ENCODE measurements around the gene EXOSC7.

Gene EXOSC7

DNA sequence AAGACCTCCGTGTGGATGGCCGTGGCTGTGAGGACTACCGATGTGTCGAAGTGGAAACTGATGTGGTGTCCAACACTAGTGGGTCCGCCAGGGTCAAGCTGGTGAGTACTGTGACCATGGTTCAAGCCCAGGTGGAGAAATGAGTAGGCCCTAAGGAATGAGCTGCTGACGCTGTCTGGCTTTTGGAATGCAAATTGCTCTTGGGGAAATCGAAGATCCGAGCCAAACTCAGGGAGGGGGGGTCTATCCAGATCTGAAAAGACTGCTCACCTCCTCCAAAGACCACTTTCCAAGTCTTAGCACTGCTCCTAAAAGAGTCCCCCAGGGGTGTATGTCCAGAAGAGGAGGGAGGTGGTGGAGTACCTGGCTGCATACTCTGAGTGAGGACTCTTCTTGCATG lies 13.1 kb downstream of the EXOSC7 start:
- peaks cover 4% of the 10 kb centered on the region for H3K36me3 ChIP-seq (ENCODE audit: control insufficient read depth, insufficient read depth, low read length)
- no peak overlapping the region for H2BK120ac ChIP-seq (ENCODE audit: low read depth, low read length)
- H3K9ac ChIP-seq (ENCODE audit: low read length) = no peak overlapping the region
- H3K4me2 ChIP-seq (ENCODE audit: low read length) = no peak overlapping the region
- H3K79me2 ChIP-seq (ENCODE audit: control insufficient read depth, insufficient read depth, low read length) = peaks cover 24% of the 10 kb centered on the region
- no peak overlapping the region for H2AK5ac ChIP-seq (ENCODE audit: low read length)
- H4K5ac ChIP-seq (ENCODE audit: low read length) = no peak overlapping the region
- H2BK15ac ChIP-seq (replicated peaks; ENCODE audit: low read depth) = no peak overlapping the region
- peaks cover 10% of the 10 kb centered on the region for H3K4me1 ChIP-seq (ENCODE audit: control insufficient read depth, low read depth, low read length)
- no peak overlapping the region for H2BK5ac ChIP-seq (ENCODE audit: low read length)
- peaks cover 20% of the 10 kb centered on the region for H3K79me1 ChIP-seq (ENCODE audit: low read length)
- H4K8ac ChIP-seq (ENCODE audit: low read depth, low read length) = no peak overlapping the region
- no peak overlapping the region for H3K23ac ChIP-seq (ENCODE audit: low read length)
- WGBS (ENCODE audit: extremely low coverage, insufficient coverage, low lambda C conversion rate) = no CpG with 5 or more reads among the region's 8 CpGs
- H3K27ac ChIP-seq (ENCODE audit: low read depth, low read length) = no peak overlapping the region
- H3K4me3 ChIP-seq (ENCODE audit: low read length) = no peak overlapping the region
- no peak overlapping the region for H3K56ac ChIP-seq (ENCODE audit: low read length)
- no peaks in the 10 kb centered on the region for H3K27me3 ChIP-seq (ENCODE audit: insufficient read depth, low read length, poor library complexity)
- H3K18ac ChIP-seq (ENCODE audit: low read length) = no peak overlapping the region
- no peak overlapping the region for H3K4ac ChIP-seq (ENCODE audit: low read depth, low read length)
- no peak for DNase-seq

DNA sequence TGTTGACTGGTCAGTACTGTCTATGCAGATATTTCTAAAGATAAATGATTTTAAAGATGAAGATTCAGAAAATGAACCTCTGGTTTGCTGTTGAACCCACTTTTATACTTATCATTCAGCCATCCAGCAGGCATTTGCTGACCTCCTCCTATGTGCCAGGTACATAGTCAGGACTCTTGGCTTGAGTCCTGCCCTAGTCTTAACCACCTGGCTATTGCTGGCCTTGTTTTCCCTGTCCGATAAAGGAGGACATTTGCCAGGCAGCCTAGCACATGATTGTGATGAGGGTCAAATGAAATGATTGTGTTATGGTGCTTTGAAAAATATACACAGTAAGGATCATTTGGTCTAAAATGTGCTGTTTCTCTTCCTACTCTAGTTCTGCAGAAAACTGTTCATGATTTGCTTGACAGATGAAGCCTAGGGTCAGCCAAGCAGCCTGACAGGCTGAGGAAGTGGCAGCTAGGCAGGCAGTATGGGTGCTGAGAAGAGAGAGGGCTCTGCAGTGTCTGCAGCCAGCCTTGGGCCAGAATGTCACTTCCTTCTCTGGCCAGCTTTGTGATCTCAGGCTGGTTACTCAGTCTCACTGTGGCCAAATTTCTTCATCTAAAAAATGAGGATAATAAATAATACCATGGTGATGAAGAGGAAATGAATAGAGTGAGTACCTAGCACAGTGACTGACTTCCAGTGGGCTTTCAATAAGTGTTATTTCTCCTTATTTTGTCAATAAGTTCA lies 13.8 kb downstream of the EXOSC7 start:
- Histone ChIP-seq H2BK120ac (ENCODE audit: low read depth, low read length) (no peak overlapping the region), H4K5ac (ENCODE audit: low read length) (no peak overlapping the region), H3K56ac (ENCODE audit: low read length) (no peak overlapping the region), H3K27ac (ENCODE audit: low read depth, low read length) (no peak overlapping the region), H3K4me1 (ENCODE audit: control insufficient read depth, low read depth, low read length) (peaks cover 10% of the 10 kb centered on the region), H4K8ac (ENCODE audit: low read depth, low read length) (no peak overlapping the region), H3K4me3 (ENCODE audit: low read length) (no peak overlapping the region), H3K79me2 (ENCODE audit: control insufficient read depth, insufficient read depth, low read length) (peaks cover 19% of the 10 kb centered on the region), H3K36me3 (ENCODE audit: control insufficient read depth, insufficient read depth, low read length) (peaks cover 4% of the 10 kb centered on the region), H3K27me3 (ENCODE audit: insufficient read depth, low read length, poor library complexity) (no peaks in the 10 kb centered on the region), H2BK5ac (ENCODE audit: low read length) (no peak overlapping the region), H3K4ac (ENCODE audit: low read depth, low read length) (no peak overlapping the region), H2BK15ac (replicated peaks; ENCODE audit: low read depth) (no peak overlapping the region), H3K23ac (ENCODE audit: low read length) (no peak overlapping the region), H3K18ac (ENCODE audit: low read length) (no peak overlapping the region), H3K4me2 (ENCODE audit: low read length) (no peak overlapping the region), H3K9ac (ENCODE audit: low read length) (no peak overlapping the region), H2AK5ac (ENCODE audit: low read length) (no peak overlapping the region), H3K79me1 (ENCODE audit: low read length) (peaks cover 22% of the 10 kb centered on the region)
- no peak for DNase-seq
- WGBS (ENCODE audit: extremely low coverage, insufficient coverage, low lambda C conversion rate) = no CpG with 5 or more reads among the region's 1 CpG

GRCh38 chr3:44991326-44991725 lies 15.3 kb downstream of the EXOSC7 start:
- Histone ChIP-seq H3K4me1 (ENCODE audit: control insufficient read depth, low read depth, low read length) (peaks cover 10% of the 10 kb centered on the region), H2BK5ac (ENCODE audit: low read length) (no peak overlapping the region), H2BK120ac (ENCODE audit: low read depth, low read length) (no peak overlapping the region), H2AK5ac (ENCODE audit: low read length) (no peak overlapping the region), H3K79me2 (ENCODE audit: control insufficient read depth, insufficient read depth, low read length) (peaks cover 17% of the 10 kb centered on the region), H3K4ac (ENCODE audit: low read depth, low read length) (no peak overlapping the region), H3K4me3 (ENCODE audit: low read length) (no peak overlapping the region), H2BK15ac (replicated peaks; ENCODE audit: low read depth) (no peak overlapping the region), H3K79me1 (ENCODE audit: low read length) (peaks cover 25% of the 10 kb centered on the region), H3K27ac (ENCODE audit: low read depth, low read length) (no peak overlapping the region), H4K8ac (ENCODE audit: low read depth, low read length) (no peak overlapping the region), H3K23ac (ENCODE audit: low read length) (no peak overlapping the region), H3K27me3 (ENCODE audit: insufficient read depth, low read length, poor library complexity) (no peaks in the 10 kb centered on the region), H4K5ac (ENCODE audit: low read length) (no peak overlapping the region), H3K4me2 (ENCODE audit: low read length) (no peak overlapping the region), H3K56ac (ENCODE audit: low read length) (no peak overlapping the region), H3K9ac (ENCODE audit: low read length) (no peak overlapping the region), H3K18ac (ENCODE audit: low read length) (no peak overlapping the region), H3K36me3 (ENCODE audit: control insufficient read depth, insufficient read depth, low read length) (peaks cover 6% of the 10 kb centered on the region)
- WGBS (ENCODE audit: extremely low coverage, insufficient coverage, low lambda C conversion rate) = no CpG with 5 or more reads among the region's 1 CpG
- no peak for DNase-seq

- no peaks in the 10 kb centered on the region for H3K27me3 ChIP-seq (ENCODE audit: insufficient read depth, low read length, poor library complexity)
These were observed 16.8 kb downstream of the EXOSC7 start for GRCh38 chr3:44992555-44993470.

GRCh38 chr3:44993471-44994205 lies 17.6 kb downstream of the EXOSC7 start:
- Histone ChIP-seq H3K4ac (ENCODE audit: low read depth, low read length) (no peak overlapping the region), H3K79me1 (ENCODE audit: low read length) (peaks cover 25% of the 10 kb centered on the region), H4K5ac (ENCODE audit: low read length) (peak overlapping the region; percentile 28), H3K4me1 (ENCODE audit: control insufficient read depth, low read depth, low read length) (peaks cover 10% of the 10 kb centered on the region), H3K27me3 (ENCODE audit: insufficient read depth, low read length, poor library complexity) (no peaks in the 10 kb centered on the region), H2BK120ac (ENCODE audit: low read depth, low read length) (no peak overlapping the region), H3K4me3 (ENCODE audit: low read length) (no peak overlapping the region), H2BK15ac (replicated peaks; ENCODE audit: low read depth) (no peak overlapping the region), H4K8ac (ENCODE audit: low read depth, low read length) (no peak overlapping the region), H2AK5ac (ENCODE audit: low read length) (no peak overlapping the region), H3K23ac (ENCODE audit: low read length) (no peak overlapping the region), H3K79me2 (ENCODE audit: control insufficient read depth, insufficient read depth, low read length) (peaks cover 9% of the 10 kb centered on the region), H2BK5ac (ENCODE audit: low read length) (no peak overlapping the region), H3K27ac (ENCODE audit: low read depth, low read length) (no peak overlapping the region), H3K56ac (ENCODE audit: low read length) (no peak overlapping the region), H3K36me3 (ENCODE audit: control insufficient read depth, insufficient read depth, low read length) (peaks cover 6% of the 10 kb centered on the region), H3K18ac (ENCODE audit: low read length) (no peak overlapping the region), H3K9ac (ENCODE audit: low read length) (no peak overlapping the region), H3K4me2 (ENCODE audit: low read length) (no peak overlapping the region)
- DNase-seq = peak; percentile 51

More at GRCh38 chr3:44992555-44993470, 16.8 kb downstream of the EXOSC7 start:
- Histone ChIP-seq H3K4me2 (ENCODE audit: low read length) (no peak overlapping the region), H2BK120ac (ENCODE audit: low read depth, low read length) (no peak overlapping the region), H3K79me1 (ENCODE audit: low read length) (peaks cover 25% of the 10 kb centered on the region), H3K4ac (ENCODE audit: low read depth, low read length) (no peak overlapping the region), H2AK5ac (ENCODE audit: low read length) (no peak overlapping the region), H3K9ac (ENCODE audit: low read length) (no peak overlapping the region), H3K36me3 (ENCODE audit: control insufficient read depth, insufficient read depth, low read length) (peaks cover 6% of the 10 kb centered on the region), H3K79me2 (ENCODE audit: control insufficient read depth, insufficient read depth, low read length) (peaks cover 13% of the 10 kb centered on the region), H3K18ac (ENCODE audit: low read length) (no peak overlapping the region), H3K23ac (ENCODE audit: low read length) (no peak overlapping the region), H2BK5ac (ENCODE audit: low read length) (no peak overlapping the region), H3K4me1 (ENCODE audit: control insufficient read depth, low read depth, low read length) (peaks cover 10% of the 10 kb centered on the region), H3K4me3 (ENCODE audit: low read length) (no peak overlapping the region), H4K5ac (ENCODE audit: low read length) (no peak overlapping the region), H4K8ac (ENCODE audit: low read depth, low read length) (no peak overlapping the region), H3K56ac (ENCODE audit: low read length) (no peak overlapping the region), H2BK15ac (replicated peaks; ENCODE audit: low read depth) (no peak overlapping the region), H3K27ac (ENCODE audit: low read depth, low read length) (no peak overlapping the region)
- no CpG with 5 or more reads among the region's 7 CpGs for WGBS (ENCODE audit: extremely low coverage, insufficient coverage, low lambda C conversion rate)
- DNase-seq = peak; percentile 56

Measured in mesendoderm (in vitro differentiated cells).